Measurements from ENCODE around the gene DGCR2.

GRCh38 chr22:19130959-19131684 lies 8.9 kb upstream of the DGCR2 start, which contains the start of gene TSSK2:
- no peak for TF ChIP-seq MAX (IDR thresholded peaks at IDR 0.05)
- TF ChIP-seq RAD21 (IDR thresholded peaks at IDR 0.05; ENCODE audit: low read depth), result no peak
- no peak for TF ChIP-seq REST (IDR thresholded peaks at IDR 0.05; ENCODE audit: low read depth)
- no peak for TF ChIP-seq EGR1 (IDR thresholded peaks at IDR 0.05)
- no peak for TF ChIP-seq ZBTB7A (IDR thresholded peaks at IDR 0.05; ENCODE audit: low read depth)
- no peak for TF ChIP-seq CEBPB (IDR thresholded peaks at IDR 0.05)
- TF ChIP-seq TCF12 (IDR thresholded peaks at IDR 0.05; ENCODE audit: low read depth), result no peak
- no peak for TF ChIP-seq NFIC (IDR thresholded peaks at IDR 0.05)
- no peak for TF ChIP-seq FOXM1 (IDR thresholded peaks at IDR 0.05; ENCODE audit: borderline replicate concordance, low read depth)
- no peak for TF ChIP-seq CREB1 (IDR thresholded peaks at IDR 0.05; ENCODE audit: low read depth)
- no peak for TF ChIP-seq EP300 (IDR thresholded peaks at IDR 0.05; ENCODE audit: borderline replicate concordance)
- TF ChIP-seq TEAD4 (IDR thresholded peaks at IDR 0.05), result no peak
- no peak for TF ChIP-seq TAF1 (IDR thresholded peaks at IDR 0.05; ENCODE audit: low read depth)
